ENCODE data around the gene MEIS1. TPM values are rescaled to one million over a fixed set of nuclear protein-coding genes. Genes with fewer than 3 reads are reported as not detected.

Gene MEIS1
- total and polyA plus RNA-seq, 11 donors: 12.9 to 55.7 (median 41.8) TPM

DNA sequence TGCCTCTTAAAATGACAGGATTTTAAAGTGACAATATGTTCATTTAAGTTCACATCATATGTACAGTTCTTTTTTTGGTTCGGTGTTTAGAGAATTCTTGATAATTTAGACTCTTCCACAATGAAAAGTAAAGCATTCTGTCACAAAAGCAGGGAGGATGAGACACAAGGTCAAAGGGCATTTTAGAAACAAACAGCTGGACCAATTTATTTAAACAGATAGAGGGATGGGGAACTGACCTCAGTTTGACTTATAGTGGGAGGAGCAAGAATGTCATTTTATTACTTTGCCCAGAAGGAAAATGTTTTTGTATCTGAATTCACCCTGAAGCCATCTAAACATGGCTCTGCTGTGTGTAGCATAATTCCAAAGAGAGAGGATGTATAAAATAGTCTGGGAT, 128.5 kb downstream of the MEIS1 start:
- H3K36me3 ChIP-seq: peaks cover 0 to 15% (median 0%) of the 10 kb centered on the region in 9 donors
- no peaks in the 10 kb centered on the region for H3K27me3 ChIP-seq
- no peak for DNase-seq
- peaks cover 0 to 23% (median 0%) of the 10 kb centered on the region in 12 donors for H3K4me1 ChIP-seq
- intact Hi-C loops (cut with DNase I): loop anchor here in 1 of 10 donors (10.0 kb wide), 1 partner anchor 919 kb away; no protein-coding TSS in a partner anchor
- no peaks in the 10 kb centered on the region for H3K9me3 ChIP-seq
- H3K4me3 ChIP-seq: no peak overlapping the region
- no peak for TF ChIP-seq POLR2A (IDR thresholded peaks at IDR 0.05)
- TF ChIP-seq, protein P1, sequence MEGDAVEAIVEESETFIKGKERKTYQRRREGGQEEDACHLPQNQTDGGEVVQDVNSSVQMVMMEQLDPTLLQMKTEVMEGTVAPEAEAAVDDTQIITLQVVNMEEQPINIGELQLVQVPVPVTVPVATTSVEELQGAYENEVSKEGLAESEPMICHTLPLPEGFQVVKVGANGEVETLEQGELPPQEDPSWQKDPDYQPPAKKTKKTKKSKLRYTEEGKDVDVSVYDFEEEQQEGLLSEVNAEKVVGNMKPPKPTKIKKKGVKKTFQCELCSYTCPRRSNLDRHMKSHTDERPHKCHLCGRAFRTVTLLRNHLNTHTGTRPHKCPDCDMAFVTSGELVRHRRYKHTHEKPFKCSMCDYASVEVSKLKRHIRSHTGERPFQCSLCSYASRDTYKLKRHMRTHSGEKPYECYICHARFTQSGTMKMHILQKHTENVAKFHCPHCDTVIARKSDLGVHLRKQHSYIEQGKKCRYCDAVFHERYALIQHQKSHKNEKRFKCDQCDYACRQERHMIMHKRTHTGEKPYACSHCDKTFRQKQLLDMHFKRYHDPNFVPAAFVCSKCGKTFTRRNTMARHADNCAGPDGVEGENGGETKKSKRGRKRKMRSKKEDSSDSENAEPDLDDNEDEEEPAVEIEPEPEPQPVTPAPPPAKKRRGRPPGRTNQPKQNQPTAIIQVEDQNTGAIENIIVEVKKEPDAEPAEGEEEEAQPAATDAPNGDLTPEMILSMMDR (IDR thresholded peaks at IDR 0.05): no peak
- ATAC-seq: no peak
- 75 to 86% (median 84%) methylated on average over 1 of the region's 1 CpG for WGBS, 4 donors
- H3K27ac ChIP-seq: no peak overlapping the region

DNA sequence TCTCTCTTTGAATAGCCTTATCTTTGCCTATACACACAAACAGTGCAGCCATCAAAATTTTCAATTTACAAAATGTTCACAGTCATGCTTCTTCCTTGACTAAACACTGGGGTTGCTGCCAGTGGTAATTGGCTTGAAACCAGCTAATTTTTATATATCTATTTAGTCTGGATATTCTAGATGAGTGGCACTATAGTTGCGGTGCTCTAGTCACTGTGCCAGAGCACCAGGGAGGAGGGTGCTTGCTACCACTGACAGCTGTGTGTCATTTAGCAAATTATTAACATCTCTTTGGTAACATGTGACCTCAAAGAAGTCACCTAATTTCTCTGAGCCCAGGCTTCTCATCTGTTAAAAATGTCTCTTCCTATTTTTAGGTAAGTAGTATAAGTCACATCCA, 130.4 kb downstream of the MEIS1 start:
- TF ChIP-seq POLR2A (IDR thresholded peaks at IDR 0.05): no peak
- TF ChIP-seq, protein P1 (IDR thresholded peaks at IDR 0.05): no peak

DNA sequence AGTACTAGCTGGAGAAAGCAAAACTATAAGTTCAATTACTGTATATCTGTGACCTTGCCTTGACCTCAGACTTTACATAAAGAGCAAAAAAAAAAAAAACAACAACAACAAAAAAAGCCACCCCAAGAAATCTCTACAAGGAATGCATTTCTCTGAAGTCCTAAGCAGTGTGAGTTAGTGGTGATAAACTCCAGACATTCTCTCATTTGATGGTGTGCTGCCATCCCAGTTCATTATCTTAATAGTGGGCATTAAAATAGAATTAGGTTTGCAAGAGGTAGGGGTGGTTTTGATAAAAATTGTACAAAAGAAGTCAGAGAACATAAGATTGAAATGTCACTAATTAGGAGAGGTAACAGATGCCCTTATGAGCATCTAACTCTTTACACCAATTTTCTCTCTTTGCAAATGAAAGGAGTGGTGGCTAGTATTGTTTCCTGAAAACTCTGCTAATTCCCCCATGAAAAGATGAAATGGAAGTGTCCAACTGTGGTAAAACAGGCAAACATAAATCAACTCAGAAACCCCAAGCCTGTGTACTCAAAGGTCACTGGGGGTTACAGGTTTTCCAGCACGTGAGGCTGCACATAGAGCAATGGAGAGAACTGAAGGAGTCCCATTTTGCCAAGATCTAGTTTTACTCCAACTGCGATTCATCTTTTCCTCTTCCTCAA, 131.9 kb downstream of the MEIS1 start:
- Histone ChIP-seq H3K4me3 (no peak overlapping the region), H3K27me3 (no peaks in the 10 kb centered on the region), H3K27ac (peak overlapping the region in 1 of 12 donors; percentile 35), H3K4me1 (peaks cover 0 to 21% (median 0%) of the 10 kb centered on the region in 12 donors), H3K9me3 (no peaks in the 10 kb centered on the region), H3K36me3 (peaks cover 0 to 42% (median 14%) of the 10 kb centered on the region in 9 donors)
- 60 to 76% (median 68%) methylated on average over 2 of the region's 2 CpGs for WGBS, 4 donors
- ATAC-seq (no peak), DNase-seq (no peak)
- intact Hi-C loops (cut with DNase I): loop anchor here in 1 of 10 donors (10.0 kb wide), 1 partner anchor 922 kb away; no protein-coding TSS in a partner anchor
- TF ChIP-seq POLR2A (IDR thresholded peaks at IDR 0.05): no peak
- TF ChIP-seq, protein P1 (IDR thresholded peaks at IDR 0.05): no peak

More for the DNA sequence above, 130.4 kb downstream of the MEIS1 start:
- H3K4me3 ChIP-seq: no peak overlapping the region
- 46 to 67% (median 56%) methylated on average over 1 of the region's 1 CpG for WGBS, 4 donors
- H3K9me3 ChIP-seq: no peaks in the 10 kb centered on the region
- no peaks in the 10 kb centered on the region for H3K27me3 ChIP-seq
- no peak for ATAC-seq
- peaks cover 0 to 23% (median 0%) of the 10 kb centered on the region in 12 donors for H3K4me1 ChIP-seq
- peaks cover 0 to 27% (median 4%) of the 10 kb centered on the region in 9 donors for H3K36me3 ChIP-seq
- intact Hi-C loops (cut with DNase I): loop anchor here in 1 of 10 donors (10.0 kb wide), 1 partner anchor 920 kb away; no protein-coding TSS in a partner anchor
- H3K27ac ChIP-seq: no peak overlapping the region
- no peak for DNase-seq

GRCh38 chr2:66567729-66568128, 132.8 kb downstream of the MEIS1 start:
- Histone ChIP-seq H3K27me3 (no peaks in the 10 kb centered on the region), H3K36me3 (peaks cover 0 to 47% (median 15%) of the 10 kb centered on the region in 9 donors), H3K9me3 (no peaks in the 10 kb centered on the region), H3K27ac (peak overlapping the region in 1 of 12 donors; percentile 35), H3K4me3 (no peak overlapping the region), H3K4me1 (peaks cover 0 to 13% (median 0%) of the 10 kb centered on the region in 12 donors)
- no peak for DNase-seq
- no peak for TF ChIP-seq POLR2A (IDR thresholded peaks at IDR 0.05)
- TF ChIP-seq, protein P1 (IDR thresholded peaks at IDR 0.05): no peak
- intact Hi-C loops (cut with DNase I): loop anchor here in 1 of 10 donors (10.0 kb wide), 1 partner anchor 923 kb away; no protein-coding TSS in a partner anchor
- WGBS, 4 donors: 81 to 87% (median 85%) methylated on average over 2 of the region's 2 CpGs
- no peak for ATAC-seq
